HG03354 (cell line): Measurements from ENCODE around the gene EXOC6B.

Experiments
- ATAC-seq: cut with Tn5 transposase; IDR thresholded peaks from one replicate; pipeline ENCODE4 v1.9.1; 2021; ENCODE audit warnings: mild to moderate bottlenecking; ENCODE audit not compliant: unreplicated experiment, poor library complexity, severe bottlenecking

Gene EXOC6B

GRCh38 chr2:72750466-72750865 lies 75.4 kb downstream of the EXOC6B start:
- ATAC-seq = no peak

DNA sequence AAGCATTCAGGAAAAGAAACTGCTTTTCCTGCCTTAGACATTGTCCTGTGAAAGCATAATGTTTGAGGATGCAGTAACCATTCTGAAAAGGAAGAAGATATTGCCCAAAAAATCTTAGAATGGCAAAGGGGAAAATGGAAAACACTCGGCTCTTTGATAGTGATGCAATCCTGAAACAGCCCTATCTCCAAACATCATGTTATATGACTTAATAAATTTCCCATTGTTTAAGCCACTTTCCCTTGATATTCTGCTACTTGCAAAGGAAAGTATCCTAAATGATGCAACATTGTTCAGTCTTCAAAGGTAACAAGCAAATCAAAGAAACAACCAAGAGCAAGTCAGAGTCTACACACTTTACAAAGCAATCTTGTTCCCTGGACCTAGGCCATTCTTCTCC lies 78.5 kb downstream of the EXOC6B start:
- no peak for ATAC-seq

DNA sequence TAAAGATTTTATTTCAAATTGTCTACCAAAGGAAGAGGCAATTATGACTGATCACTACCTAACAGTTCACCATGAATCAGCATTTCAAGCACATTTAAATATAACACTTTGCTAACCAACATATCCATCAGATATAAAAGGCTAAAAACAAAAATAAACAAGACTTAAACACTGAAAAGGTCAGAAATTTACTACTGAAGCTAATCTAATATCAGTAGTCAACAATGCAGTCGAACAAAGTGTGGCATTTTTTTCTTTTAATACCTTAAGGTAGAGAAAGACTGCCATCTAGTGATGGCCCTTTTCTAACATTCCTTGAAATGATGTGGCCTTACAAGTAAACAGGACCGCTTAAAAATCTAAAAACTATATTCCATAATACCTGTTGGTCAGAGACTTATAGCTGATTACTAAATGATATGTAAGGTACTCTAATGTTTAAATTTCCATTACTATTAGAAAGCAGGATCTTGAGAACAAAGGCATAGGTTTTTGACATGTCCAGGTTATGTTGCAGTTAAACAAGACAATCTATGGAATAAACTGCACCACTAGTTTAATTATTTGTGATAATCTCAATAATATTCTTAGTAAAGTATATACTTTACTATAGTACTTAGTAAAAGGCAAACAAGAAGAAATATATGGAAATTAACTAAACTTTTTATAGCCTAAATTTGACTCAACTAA lies 80.0 kb downstream of the EXOC6B start:
- ATAC-seq = no peak

DNA sequence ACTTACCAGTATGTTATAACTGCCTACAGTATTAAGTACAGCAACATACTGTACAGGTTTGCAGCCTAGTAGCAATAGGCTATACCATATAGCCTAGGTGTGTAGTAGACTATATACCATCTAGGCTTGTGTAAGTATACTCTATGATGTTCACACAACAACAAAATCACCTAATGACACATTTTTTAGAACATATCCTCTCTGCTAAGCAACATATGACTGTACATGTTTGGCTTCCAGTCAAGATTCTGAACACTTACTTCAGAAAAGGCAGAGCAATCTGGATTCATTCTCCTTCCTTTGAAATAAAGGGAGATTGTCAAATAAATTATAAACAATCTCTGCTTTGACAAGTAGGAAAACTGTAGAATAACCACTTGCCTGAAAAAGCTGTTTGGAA lies 81.8 kb downstream of the EXOC6B start:
- ATAC-seq = no peak

DNA sequence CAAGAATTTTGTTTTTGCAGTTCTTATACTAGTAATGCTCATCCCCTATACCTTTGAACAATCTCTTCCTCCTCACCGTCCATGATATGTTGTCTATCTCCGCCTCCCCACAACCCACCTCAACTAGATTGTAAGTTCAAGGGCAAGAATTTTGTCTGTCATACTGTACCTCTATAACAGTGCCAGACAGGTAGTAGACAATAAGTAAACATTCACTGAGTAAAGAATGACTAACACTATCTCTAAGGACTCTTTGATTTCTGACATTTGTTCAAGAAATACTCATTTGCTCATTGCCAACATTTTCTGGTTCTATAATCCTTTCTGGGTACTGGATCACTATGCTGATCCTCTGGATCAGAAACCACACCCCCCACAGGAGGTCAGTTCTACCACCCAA lies 82.4 kb downstream of the EXOC6B start:
- no peak for ATAC-seq

- ATAC-seq = no peak
Measured at GRCh38 chr2:72738096-72738495, 87.7 kb downstream of the EXOC6B start.

DNA sequence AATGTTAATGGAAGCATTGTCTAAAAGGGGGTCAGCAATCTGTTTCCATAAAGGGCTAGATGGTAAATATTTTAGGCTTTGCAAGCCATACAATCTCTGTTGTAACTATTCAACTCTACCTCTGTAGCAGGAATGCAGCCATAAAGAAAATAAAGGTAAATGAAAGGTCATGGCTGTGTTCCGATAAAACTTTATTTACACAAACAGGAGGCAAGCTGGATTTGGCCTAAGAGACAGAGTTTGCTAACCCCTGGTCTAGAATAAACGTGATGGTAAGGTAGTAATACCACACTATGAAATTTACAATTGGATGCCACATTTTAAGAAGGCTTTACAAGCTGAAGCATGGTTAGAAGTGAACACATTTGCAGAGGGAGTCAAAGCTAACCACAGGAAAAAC lies 91.4 kb downstream of the EXOC6B start:
- no peak for ATAC-seq

- no peak for ATAC-seq
Measured at GRCh38 chr2:72731116-72731515, 94.7 kb downstream of the EXOC6B start.

- ATAC-seq = no peak
Measured at GRCh38 chr2:72727356-72727755, 98.5 kb downstream of the EXOC6B start.

DNA sequence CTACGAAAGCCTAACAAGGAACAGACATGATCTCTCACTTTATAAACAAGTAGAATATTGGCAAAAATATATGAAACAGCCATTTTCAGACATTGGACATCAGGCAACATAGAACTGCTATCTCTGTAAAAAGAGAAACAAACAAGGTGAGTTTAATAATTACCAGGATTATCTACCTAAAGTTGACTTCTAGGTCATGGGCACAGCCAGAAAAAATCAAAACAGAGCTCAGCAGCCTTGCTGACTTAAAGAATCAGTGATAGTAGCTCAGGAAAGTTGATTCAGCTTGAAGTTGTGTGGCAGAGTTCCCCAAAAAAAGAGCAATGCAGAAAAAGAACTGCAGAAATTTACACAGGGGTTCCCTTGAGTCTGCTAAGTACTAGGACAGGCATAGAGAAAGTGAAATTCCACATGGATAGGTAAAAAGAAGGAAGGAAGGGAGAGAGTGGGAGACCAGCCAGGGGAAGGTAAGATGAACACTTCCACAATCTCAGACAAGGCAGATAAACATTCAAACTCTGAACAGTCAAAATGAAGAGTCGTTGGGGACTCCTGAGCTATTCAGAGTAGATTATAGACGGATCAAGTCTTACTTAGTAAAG lies 102.0 kb downstream of the EXOC6B start:
- no peak for ATAC-seq

DNA sequence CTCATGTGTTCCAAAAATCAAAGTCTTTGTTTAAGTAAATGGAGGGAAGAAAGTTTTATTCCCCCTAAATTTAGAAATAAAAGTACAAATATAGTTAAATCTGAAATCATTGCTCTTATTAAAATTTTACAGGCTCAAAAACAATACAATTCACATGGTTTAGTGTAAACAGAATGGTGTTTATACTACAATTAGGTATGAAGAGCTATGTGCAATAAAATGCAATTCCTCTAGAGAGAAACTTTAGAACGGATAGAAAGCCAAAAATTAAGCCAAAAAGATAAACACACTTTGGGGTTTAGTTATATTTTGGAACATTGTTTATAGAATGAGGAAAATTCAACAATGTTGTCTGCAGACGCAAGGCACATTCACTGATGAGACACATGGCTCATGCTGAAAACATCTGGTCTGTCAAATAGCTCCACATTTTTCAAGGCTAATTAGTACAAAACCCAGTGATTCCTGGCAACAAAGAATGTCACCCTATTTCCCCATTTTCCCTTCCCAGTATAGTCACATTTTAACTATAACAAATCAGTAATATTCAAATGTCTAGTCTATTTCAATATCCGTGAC lies 103.3 kb downstream of the EXOC6B start:
- no peak for ATAC-seq

DNA sequence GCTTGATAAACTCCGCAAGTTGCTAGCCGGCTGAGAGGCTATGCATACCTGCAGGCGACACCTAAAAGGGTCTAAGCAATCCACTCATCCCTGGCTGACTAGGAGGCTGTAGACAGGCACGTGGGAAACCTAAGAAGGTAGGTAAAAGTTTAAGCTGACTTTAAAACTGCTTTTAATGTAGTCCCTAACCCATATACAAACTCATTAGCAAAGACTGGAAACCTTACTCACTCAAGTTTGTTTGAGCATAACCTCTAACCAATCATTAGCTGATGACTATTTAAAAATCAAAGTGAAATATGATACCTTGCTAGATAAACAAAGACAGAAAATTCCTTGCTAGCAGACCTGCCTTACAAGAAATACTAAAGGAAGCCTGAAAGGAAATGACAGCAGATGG lies 106.4 kb downstream of the EXOC6B start:
- no peak for ATAC-seq

GRCh38 chr2:72718876-72719275 lies 107.0 kb downstream of the EXOC6B start:
- no peak for ATAC-seq

GRCh38 chr2:72716601-72717000 lies 109.2 kb downstream of the EXOC6B start:
- ATAC-seq = no peak

GRCh38 chr2:72713857-72714256 lies 112.0 kb downstream of the EXOC6B start:
- no peak for ATAC-seq

- no peak for ATAC-seq
Measured at GRCh38 chr2:72712977-72713376, 112.9 kb downstream of the EXOC6B start.

DNA sequence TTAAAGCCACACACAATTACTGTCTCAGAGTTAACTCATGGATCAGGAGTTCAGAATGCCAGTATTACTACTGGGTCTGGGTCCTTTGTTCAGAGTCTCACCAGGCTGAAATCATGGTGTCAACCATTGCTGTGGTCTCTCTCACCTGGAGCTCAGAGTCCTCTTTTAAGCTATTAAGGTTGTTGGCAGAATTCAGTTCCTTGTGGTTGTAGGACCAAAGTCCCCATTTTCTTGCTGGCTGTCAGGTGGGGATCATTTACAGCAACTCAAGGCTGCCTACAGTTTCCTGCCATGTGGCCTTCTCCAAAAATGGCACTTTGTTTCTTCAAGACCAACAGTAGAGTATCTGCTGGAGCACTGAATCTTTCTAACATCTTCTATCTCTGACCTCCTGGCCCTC lies 113.5 kb downstream of the EXOC6B start:
- no peak for ATAC-seq

- no peak for ATAC-seq
Measured at GRCh38 chr2:72710418-72711152, 115.2 kb downstream of the EXOC6B start.

DNA sequence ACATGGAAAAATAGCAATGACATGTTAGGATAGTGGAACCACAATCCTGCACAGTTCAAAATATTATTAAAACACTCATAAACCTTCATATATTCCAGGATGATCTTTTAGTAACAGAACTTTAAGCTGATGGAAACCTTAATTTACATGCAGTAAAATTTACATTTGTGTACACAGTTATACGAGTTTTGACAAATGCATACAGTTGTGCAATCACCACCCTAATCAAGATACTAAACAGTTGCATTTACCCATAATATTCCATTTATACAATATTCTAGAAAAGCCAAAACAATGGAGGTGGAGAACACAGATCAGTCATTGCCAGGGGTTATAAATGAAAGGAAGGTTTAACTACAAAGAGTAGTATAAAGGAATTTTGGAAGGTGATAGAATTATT lies 117.6 kb downstream of the EXOC6B start:
- no peak for ATAC-seq

GRCh38 chr2:72698300-72698699 lies 127.5 kb downstream of the EXOC6B start:
- ATAC-seq = no peak

GRCh38 chr2:72696559-72696958 lies 129.3 kb downstream of the EXOC6B start:
- no peak for ATAC-seq
